Stimulated activated CD8-positive, alpha-beta memory T cell treated with anti-CD3 and anti-CD28 coated beads, Interleukin-15, amount 100 ng/mL, for 1 hour (primary cell): Measurements from ENCODE around the gene MLLT10.
"Not testable (repeated sequence)": the region's sequence is repeated elsewhere in the genome, so short reads cannot be mapped to it uniquely, and the experiment has no call there.

ENCODE experiments used
- DNase-seq: peaks from one replicate; pipeline ENCODE4 v3.0.0-alpha.2; 2020; ENCODE audit warnings: low read depth

MLLT10 gene

GRCh38 chr10:21581421-21581834 is 47.4 kb downstream of the MLLT10 start:
- not testable (repeated sequence) for DNase-seq

DNA sequence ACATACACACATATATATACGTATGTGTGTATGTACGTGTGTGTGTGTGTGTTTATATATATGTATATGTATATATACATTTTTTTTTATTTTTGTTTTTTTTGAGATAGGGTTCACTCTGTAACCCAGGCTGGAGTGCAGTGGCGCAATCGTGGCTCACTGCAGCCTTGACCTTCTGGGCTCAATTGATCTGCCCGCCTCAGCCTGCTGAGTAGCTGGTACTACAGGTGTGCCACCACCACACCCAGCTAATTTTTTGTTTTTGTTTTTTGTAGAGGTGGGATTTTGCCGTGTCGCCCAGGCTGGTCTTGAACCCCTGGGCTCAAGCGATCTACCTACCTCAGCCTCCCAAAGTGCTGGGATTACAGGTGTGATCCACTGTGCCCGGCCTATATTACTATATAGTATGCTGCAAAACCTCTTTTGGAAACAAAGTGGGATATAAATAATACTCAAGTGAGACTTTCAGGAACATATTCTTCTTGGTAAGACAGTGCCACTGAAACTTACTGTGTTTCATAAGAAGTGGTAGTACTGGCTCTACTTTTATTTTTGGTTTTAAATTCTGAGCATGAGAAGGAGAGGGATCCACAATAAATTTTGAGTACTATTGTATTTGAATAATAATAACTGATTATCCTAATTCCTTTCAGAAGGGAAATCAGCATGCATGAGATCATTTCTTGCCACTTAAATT is 51.0 kb downstream of the MLLT10 start:
- no peak for DNase-seq

DNA sequence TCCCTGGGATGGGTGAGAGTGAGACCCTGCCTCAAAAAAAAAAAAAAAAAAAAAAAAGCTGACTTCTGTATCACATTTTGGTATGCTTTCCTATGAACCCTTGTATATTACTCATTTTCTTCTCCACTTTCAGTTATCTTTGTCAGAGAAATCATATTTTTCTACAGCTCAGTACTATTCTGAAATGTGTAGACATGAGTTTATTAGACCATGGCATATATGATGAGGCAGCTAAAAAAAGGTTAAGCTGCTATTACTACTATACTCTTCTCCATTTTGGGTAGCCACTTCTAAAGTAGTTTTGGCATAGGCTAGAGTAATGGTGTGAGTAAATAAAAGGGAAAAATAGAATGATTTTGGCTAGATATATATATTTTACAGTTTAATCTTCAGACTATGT is 53.4 kb downstream of the MLLT10 start:
- no peak for DNase-seq

DNA sequence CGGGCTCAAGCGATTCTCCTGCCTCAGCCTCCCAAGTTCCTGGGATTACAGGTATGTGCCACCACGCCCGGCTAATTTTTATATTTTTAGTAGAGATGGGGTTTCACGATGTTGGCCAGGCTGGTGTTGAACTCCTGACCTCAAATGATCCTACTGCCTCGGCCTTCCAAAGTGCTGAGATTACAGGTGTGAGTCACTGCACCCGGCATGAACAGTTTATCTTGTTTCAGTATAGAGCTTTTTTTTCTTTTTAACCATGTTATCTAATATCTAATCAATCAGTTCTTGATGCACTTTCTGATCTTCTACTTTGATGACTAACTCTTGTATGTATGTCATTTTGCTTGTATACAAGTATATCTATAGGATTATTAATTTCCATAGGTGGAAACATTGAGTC is 54.1 kb downstream of the MLLT10 start:
- not testable (repeated sequence) for DNase-seq

- no peak for DNase-seq
These were observed 60.0 kb downstream of the MLLT10 start for GRCh38 chr10:21593986-21594385.

- no peak for DNase-seq
These were observed 65.5 kb downstream of the MLLT10 start for GRCh38 chr10:21599582-21599981.

- no peak for DNase-seq
These were observed 66.9 kb downstream of the MLLT10 start for GRCh38 chr10:21600804-21601433.

GRCh38 chr10:21602313-21602712 is 68.3 kb downstream of the MLLT10 start:
- DNase-seq: no peak

- DNase-seq: no peak
These were observed 69.7 kb downstream of the MLLT10 start for GRCh38 chr10:21603721-21604120.

DNA sequence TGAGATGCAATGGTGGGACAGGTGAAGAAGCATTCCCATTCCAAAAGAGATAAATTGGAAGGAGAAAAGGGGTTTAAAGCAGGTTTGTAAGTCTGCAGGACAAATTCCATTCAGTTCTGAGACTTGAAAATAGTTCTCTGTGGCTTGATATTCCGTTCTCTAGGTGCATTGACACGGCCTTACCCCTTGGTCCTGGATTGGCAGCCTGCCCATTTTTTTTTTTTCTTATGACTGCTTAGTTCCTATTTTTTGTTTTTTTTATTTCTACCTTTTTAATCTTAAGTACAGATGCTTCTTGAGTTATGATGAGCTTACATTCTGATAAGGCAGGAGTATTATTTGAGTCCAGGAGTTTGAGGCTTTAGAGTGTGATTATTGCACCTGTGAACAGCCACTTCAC is 70.6 kb downstream of the MLLT10 start:
- DNase-seq: no peak

GRCh38 chr10:21607907-21608306 is 73.9 kb downstream of the MLLT10 start:
- no peak for DNase-seq

- DNase-seq: no peak
These were observed 80.0 kb downstream of the MLLT10 start for GRCh38 chr10:21614000-21614399.

DNA sequence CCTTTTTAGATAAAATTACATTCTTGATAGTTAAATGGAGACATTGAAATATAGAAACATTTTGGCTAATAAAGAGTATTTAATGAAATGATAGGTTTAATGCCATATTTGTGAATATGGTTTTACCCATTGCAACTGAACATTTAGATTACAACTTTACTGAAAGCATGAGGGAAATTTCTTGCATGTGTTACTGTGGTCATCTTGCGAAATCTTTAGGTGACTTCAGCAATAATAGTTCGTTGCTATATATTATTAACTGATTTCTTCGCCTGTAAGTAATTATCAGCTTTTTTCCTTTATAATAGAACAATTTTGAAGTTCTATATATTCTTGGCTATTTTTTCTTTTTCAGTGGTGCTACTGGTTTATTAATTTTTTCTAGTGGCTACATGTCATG is 83.2 kb downstream of the MLLT10 start:
- DNase-seq: no peak

GRCh38 chr10:21623291-21623690 is 89.3 kb downstream of the MLLT10 start:
- no peak for DNase-seq

DNA sequence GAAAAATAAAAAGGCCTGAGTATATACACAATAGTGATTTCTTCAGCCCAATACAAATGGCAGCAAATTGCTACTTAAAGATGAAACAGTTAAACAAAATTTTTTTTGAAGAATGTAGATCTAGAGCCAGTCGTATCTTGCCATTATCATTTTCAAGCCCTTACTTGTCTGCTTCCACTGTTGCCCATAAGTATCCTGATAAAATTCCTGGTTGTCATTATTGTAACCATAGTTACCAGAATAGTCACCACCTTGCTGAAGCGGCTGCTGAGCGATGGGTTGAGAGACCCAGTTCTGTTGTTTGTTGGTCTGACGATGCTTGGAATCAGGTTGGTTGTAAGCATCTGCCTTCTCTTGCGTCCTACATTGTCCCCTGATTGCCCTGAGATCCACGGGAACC is 90.4 kb downstream of the MLLT10 start:
- not testable (repeated sequence) for DNase-seq

GRCh38 chr10:21624951-21625350 is 90.9 kb downstream of the MLLT10 start:
- DNase-seq: no peak

DNA sequence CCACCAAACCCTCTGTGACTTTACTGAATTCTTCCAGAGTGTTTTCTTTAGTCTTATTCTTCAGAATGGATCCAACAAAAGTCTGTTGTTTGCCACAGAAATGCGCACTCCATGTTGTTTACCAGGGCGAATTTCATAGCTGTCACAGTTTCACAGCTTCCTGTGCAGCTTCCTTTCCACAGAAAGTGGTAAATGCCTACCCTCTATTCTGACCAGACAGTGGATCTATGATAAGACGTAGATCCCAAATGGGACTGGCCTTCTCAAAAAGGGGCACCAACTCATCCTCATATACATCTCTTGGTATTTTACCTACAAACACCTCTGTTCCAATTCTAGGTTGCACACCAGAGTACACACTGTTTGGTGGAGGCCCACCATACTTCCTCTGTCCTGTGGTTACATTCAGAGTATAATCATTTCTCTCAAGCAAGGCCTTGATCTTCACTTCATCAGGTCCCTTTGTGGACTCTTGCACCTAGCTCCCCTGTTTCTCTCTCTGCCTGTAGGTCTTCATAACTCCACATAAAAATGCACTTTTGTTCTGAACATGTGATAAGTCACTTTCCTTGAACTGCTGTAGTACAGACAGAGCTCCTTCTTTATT is 91.7 kb downstream of the MLLT10 start:
- no peak for DNase-seq

GRCh38 chr10:21626457-21627161 is 92.6 kb downstream of the MLLT10 start:
- no peak for DNase-seq

DNA sequence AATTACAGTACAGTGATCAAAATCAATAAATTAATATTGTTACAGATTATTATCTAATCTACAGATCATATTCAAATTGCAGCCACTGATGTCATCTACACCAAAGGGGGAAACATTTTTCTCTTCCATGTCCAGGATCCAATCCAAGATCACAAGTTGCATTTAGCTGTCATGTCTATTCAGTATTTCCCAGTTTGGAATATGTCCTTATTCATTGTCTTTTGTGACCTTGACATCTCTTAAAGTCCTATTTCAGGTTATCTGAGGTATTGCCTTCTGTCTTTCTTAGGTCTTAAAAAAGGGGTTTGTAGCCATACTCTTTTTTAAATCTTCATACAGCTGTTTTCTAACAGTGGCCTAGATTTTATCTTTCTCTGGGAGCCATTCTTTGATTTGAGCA is 93.3 kb downstream of the MLLT10 start:
- no peak for DNase-seq

DNA sequence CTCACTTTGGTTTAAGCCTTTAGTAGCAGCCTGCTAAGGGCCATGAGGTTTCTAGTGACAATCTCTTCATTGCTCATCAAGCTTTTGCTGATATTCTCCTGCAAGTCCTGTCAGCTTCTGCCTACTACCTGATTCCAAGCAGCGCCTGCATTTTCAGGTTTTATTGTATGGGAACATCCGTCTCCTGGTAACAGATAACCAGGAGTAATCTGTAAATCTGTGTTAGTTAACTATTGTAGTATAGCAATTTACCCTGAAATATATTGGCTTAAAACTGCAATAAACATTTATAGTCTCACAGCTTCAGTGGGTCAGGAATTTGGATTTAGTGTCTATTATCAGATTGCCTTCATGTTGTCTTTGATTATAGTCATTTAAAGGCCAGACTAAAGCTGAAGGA is 94.0 kb downstream of the MLLT10 start:
- no peak for DNase-seq

DNA sequence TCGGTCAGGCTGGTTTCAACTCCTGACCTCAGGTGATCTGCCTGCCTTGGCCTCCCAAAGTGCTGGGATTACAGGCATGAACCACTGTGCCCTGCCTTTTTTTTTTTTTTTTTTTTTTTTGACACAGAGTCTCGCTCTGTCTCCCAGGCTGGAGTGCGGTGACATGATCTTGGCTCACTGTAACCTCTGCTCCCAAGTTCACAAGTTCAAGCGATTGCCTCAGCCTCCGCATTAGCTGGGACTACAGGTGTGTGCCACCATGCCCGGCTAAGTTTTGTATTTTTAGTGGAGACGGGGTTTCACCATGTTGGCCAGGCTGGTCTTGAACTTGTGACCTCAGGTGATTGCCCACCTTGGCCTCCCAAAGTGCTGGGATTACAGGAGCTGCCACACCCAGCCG is 94.6 kb downstream of the MLLT10 start:
- not testable (repeated sequence) for DNase-seq

DNA sequence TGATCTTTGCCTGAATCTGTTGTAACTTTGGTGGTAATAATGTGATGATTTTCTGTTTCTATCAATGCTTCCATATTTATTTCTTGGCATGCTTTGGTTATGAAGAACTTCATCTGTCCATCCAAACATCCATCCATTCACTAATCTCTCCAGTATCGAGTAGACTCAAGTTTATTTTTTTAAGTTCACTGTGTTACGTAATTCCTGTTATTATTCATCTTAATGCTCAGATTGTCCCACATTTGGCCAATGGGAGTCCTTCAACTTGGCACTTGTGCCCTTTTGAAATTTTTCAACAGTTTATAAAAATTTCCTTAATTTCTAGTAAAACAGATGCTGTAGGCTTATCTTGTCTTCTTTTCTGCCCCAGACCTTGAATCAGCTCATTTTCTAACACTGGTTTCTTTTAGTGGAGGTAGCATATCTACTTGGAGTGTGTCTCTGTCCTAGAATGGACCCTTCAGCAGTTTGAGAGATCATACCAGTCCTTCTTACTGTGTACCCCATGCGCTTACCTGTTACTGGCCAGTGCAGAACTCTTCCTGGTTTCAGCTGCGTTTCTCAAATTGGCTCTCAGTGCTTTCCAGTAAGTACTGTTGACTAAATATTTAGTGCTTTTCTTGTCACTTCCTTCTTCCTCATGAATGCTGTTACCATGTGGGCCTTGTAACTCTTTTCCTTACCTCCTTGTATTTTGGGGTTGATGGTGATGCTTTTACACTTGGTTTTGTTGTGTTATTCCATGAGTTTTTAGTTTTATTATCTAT is 100.8 kb downstream of the MLLT10 start:
- DNase-seq: no peak
